Measurements from ENCODE around the gene STOML1.

GRCh38 chr15:73986055-73986775 lies 5.9 kb downstream of the STOML1 start:
- TF ChIP-seq CTCF (conservative IDR thresholded peaks at IDR 0.05; ENCODE audit: low read depth, low read length), result no peak
- TF ChIP-seq EZH2phosphoT487 (IDR thresholded peaks at IDR 0.05; ENCODE audit: borderline replicate concordance, low read length), result no peak
- no peak for TF ChIP-seq EZH2 (IDR thresholded peaks at IDR 0.05; ENCODE audit: low read length, unreplicated experiment)

All from PC-3 (cell line).